A549 (cell line): ENCODE data around the gene EML1.

Experiments used
- CTCF ChIP-seq: fragments of >200 bp; sonication (Bioruptor Twin); formaldehyde crosslinking; IDR thresholded peaks from 3 replicates; pipeline ENCODE4 v1.5.1; 2016
- HMGXB4 ChIP-seq: fragments of 250-450 bp; sonication (Bioruptor Pico); IDR thresholded peaks from 2 replicates; pipeline ENCODE4 v1.5.0; 2021; ENCODE audit warnings: mild to moderate bottlenecking, moderate library complexity, borderline replicate concordance
- PHF8 ChIP-seq: fragments of 200-600 bp; sonication (generic); IDR thresholded peaks from 2 replicates; pipeline ENCODE4 v1.6.1; 2016; ENCODE audit warnings: low read depth, mild to moderate bottlenecking, antibody characterized with exemption, moderate library complexity, borderline replicate concordance
- RFX5 ChIP-seq: fragments of 450-650 bp; IDR thresholded peaks from 2 replicates; pipeline ENCODE4 v1.7.1; 2014; ENCODE audit warnings: antibody characterized with exemption, mild to moderate bottlenecking, moderate library complexity

DNA sequence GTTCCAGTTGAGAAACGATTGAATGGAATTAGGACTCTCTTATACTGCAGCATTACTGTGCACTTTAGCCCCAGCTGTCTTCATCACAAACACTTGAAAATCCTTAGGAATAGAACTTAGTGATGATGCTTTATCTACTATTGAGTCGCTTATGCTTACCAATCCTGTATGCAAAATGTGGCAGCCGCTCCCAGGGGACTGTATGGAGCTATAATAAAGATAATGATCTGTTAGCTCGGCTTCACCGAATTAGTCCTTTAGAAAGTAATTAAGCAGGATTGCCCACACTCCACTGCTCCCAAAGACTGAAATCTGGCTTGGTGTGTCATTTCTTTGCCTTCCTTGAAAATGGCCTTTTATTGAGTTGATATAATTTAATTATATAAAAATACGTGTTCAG lies 10.6 kb downstream of the EML1 start:
- TF ChIP-seq RFX5: no peak
- no peak for TF ChIP-seq HMGXB4
- no peak for TF ChIP-seq PHF8
- no peak for TF ChIP-seq CTCF
